GM10266 (cell line): Measurements from ENCODE around the gene HMGB1.
A peak's percentile ranks its signal among the peaks of the same experiment; 100 is the strongest.

Source experiments
- DNase-seq: peaks from one replicate; pipeline ENCODE4 v3.0.0; 2012; ENCODE audit errors: extremely low spot score
- CTCF ChIP-seq: IDR thresholded peaks from 2 replicates; pipeline ENCODE4 v1.5.1; 2012; ENCODE audit warnings: mild to moderate bottlenecking, low read depth; ENCODE audit not compliant: control insufficient read depth, insufficient read depth; ENCODE audit errors: missing control alignments

Gene HMGB1

DNA sequence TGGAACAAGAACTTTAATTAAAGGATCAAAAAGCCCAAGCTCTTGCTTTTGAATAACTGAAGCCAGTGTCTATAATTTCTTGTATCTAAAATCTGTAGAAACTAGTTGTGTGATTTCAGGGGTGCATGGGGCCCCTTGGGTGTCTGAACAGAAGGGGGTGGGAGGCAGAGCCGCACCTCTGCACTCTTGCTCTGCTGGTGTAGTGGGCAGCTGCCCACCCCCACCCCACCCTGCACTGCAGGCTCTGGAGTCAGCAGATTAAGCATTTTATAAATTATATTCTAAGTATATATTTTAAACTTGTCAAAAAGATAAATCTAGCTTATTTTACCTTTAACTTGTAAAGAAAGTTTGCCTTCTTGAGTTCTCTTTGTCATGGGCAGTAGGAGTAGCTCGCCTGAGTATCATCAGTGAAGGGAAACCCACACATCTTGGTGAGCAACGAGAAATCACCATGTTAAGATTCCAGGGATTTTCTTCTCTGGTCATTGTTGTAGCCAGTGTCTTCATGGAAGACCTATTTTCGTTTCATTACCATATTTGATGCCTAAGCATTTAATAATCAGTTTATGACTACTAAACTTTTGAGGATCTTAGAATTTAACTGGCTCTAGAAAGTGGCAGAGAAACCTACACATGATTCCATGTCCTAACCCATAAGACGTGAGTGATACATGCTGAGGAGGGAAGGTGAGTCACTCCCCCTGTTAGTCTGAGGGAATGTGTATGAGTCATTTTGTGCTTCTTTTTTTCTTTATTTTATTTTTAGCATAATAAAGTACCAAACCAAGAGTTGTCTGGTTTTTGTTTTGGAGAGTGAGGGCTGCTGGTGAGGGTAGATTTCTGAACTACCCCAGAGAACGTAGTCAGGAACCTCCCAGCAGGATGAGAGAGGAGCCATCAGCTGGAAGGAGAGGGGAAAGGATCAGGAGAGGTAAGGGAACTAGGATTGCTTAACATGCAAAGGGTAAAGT is 35.7 kb downstream of the HMGB1 start:
- DNase-seq = peak; percentile 42
- TF ChIP-seq CTCF = no peak

DNA sequence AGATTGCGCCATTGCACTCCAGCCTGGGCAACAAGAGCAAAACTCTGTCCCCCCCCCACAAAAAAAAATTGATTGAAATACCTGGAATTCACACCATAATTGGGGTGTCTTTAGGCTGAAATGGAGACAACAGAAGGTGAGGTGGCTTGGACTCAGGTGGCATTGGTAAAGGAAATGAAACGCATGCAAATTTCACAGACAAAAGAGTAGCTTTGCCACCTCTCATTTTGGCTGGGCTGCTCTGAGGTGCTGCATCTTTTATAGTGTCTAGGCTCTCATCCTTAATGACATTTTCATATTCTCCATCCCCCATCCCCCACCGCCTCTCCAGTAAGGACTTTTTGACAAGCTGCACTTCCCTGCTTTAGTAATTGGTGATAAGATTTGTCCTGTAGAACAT is 36.5 kb downstream of the HMGB1 start:
- no peak for TF ChIP-seq CTCF
- DNase-seq = no peak

GRCh38 chr13:30423891-30424290 is 41.8 kb downstream of the HMGB1 start:
- DNase-seq = no peak
- TF ChIP-seq CTCF = no peak

- no peak for TF ChIP-seq CTCF
- peak; percentile 65 for DNase-seq
Observed at GRCh38 chr13:30422054-30422839, 43.5 kb downstream of the HMGB1 start, which contains the start of gene UBE2L5. TSS of gene UBE2L5 (plus strand) at chr13:30422493. CDS start at chr13:30427991, 5,498 bp downstream.

- TF ChIP-seq CTCF = no peak
- peak; percentile 69 for DNase-seq
Observed at GRCh38 chr13:30421093-30422053, 44.4 kb downstream of the HMGB1 start.

- no peak for DNase-seq
- no peak for TF ChIP-seq CTCF
Observed at GRCh38 chr13:30418717-30419459, 46.8 kb downstream of the HMGB1 start.
